GM18505 (cell line): Measurements from ENCODE around the gene SCN4B.
"Not testable (repeated sequence)": the region's sequence is repeated elsewhere in the genome, so short reads cannot be mapped to it uniquely, and the experiment has no call there.

Source experiments
- ATAC-seq: cut with Tn5 transposase; IDR thresholded peaks from one replicate; pipeline ENCODE4 v1.9.1; 2021; ENCODE audit not compliant: unreplicated experiment
- POLR2A ChIP-seq: IDR thresholded peaks from 4 replicates; pipeline ENCODE4 v1.6.1; 2011; ENCODE audit warnings: borderline replicate concordance; ENCODE audit not compliant: insufficient read depth, insufficient read length; ENCODE audit errors: extremely low read depth

SCN4B gene, protein sequence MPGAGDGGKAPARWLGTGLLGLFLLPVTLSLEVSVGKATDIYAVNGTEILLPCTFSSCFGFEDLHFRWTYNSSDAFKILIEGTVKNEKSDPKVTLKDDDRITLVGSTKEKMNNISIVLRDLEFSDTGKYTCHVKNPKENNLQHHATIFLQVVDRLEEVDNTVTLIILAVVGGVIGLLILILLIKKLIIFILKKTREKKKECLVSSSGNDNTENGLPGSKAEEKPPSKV

DNA sequence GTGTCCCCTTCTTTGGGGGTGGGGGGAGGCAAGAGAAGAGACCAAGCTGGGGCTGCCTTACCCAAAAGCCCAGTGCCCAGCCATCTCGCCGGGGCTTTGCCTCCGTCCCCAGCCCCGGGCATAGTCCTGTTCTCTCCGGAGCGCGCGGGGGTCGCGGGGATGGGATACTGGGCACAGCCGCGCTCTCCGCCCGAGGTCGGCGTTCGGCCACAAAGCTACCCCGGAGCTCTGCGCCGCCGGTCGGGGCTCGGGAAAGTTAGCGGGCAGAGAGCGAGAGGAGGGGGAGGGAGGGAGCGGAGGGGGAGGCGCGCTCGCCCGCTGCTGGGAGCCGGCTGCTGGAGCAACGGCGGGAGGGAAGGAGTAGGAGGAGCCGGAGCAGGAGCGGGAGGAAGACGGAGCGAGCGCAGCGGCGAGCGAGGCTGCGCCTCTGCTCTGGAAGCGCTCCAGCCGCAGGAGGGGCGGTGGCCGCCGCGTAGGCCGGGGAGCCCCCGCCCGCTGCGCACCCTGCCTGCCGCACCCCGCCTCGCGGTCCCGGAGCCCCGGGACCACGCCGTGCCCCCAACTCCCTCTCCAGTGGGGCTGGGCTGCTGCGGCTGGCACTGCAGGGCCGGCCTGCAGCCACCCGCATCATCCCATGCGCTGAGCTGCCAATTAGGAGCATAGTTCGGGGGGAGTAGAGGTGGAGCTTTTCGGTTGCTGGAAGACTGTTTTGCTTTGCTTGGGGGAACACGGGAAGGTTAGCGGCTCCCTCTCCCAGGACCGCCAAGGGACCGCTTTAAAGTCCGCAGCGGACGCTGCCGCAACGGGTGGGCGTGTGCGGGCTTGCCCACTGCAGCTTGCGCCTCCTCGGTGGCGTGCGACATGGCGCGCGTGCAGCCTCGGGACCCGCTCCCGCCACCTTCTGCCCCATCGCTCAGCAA lies at the start of gene SCN4B:
TSS of gene SCN4B (minus strand) at position 272 of the 920 bp plus-strand sequence. CDS start at position 122, 150 bp downstream.
- ATAC-seq: no peak

DNA sequence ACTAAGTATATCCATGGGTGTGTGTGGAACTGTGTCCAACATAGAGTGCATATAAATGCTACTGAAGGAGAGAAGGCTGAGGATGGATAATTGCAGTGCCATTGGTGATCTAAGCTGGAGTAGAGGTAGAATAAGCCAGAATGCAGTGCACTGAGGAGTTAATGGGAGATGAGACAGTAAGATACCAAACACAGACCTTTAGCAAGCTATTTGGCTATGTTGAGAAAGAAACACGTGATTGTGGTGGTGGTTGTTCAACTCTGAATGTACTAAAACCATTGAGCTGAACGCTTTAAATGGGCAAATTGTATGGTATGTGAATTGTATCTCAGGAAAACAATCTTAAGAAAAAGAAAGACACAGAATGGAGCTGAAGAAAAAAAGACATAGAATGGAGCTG lies 49.3 kb upstream of the SCN4B start:
- ATAC-seq: no peak
- TF ChIP-seq POLR2A: no peak

More for the DNA sequence above, at the start of gene SCN4B:
- TF ChIP-seq POLR2A: no peak

- ATAC-seq: no peak
- no peak for TF ChIP-seq POLR2A
Observed at GRCh38 chr11:118200901-118201680, 48.5 kb upstream of the SCN4B start.

GRCh38 chr11:118200497-118200896 lies 47.9 kb upstream of the SCN4B start:
- no peak for ATAC-seq
- no peak for TF ChIP-seq POLR2A

GRCh38 chr11:118199135-118199534 lies 46.5 kb upstream of the SCN4B start:
- TF ChIP-seq POLR2A: no peak
- ATAC-seq: no peak

- TF ChIP-seq POLR2A: no peak
- ATAC-seq: no peak
Observed at GRCh38 chr11:118198370-118198769, 45.7 kb upstream of the SCN4B start.

DNA sequence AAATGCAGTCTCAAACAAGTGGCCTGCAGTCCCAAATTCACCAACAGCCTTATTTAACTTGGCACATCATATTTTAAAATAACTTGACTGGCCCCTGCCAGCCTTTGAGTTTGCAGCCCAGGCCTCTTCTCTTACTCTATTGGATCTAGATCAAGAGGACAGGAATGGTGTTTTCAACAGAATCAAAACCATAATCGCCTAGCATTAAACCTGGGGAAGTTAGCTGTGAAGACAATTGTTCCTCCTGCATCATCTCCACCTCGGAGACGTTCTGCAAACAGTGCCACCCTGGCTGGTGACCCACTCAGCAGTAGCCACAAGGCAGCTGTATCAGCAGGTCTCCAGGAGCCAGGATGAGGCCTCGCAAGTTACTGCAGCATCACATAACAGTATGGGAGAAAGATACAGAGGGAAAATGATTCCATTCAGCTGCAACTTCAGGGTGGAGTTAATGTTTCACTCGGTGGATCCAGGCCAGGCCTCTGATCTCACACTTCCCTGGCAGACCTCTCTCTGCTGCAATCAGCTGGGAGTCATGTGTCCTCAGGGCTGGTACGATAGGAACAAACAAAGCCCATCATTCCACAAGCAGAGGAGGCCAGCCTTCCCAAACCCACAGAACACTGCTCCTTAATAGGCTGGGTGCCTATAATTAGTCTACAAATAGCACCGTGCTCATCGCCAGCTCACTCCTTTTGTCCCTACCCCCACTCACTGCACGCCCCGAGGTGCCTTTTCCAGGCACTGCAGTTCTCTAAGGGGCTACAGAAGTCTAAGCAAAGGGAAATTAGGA lies 42.4 kb upstream of the SCN4B start:
- ATAC-seq: no peak
- no peak for TF ChIP-seq POLR2A

GRCh38 chr11:118193910-118194566 lies 41.4 kb upstream of the SCN4B start:
- no peak for TF ChIP-seq POLR2A
- ATAC-seq: no peak

GRCh38 chr11:118192817-118193216 lies 40.2 kb upstream of the SCN4B start:
- not testable (repeated sequence) for ATAC-seq

GRCh38 chr11:118190942-118191506 lies 38.4 kb upstream of the SCN4B start:
- ATAC-seq: not testable (repeated sequence)

- ATAC-seq: no peak
- no peak for TF ChIP-seq POLR2A
Observed at GRCh38 chr11:118186346-118187107, 33.9 kb upstream of the SCN4B start.
